Endodermal cell (in vitro differentiated cells): Measurements from ENCODE around the gene SLX4IP. TPM values are rescaled to one million over a fixed set of nuclear protein-coding genes. Genes with fewer than 3 reads are reported as not detected.

Experiments
- DNase-seq: peaks from one replicate; pipeline ENCODE4 v3.0.0-alpha.2; 2017
- H3K27ac ChIP-seq: 2 replicates; pipeline ENCODE4 v1.5.1; 2013; ENCODE audit warnings: mild to moderate bottlenecking, low read depth, low read length, moderate library complexity
- H3K27me3 ChIP-seq: 2 replicates; pipeline ENCODE4 v1.6.1; 2013; ENCODE audit warnings: mild to moderate bottlenecking, low read length, moderate library complexity; ENCODE audit not compliant: insufficient read depth, control insufficient read depth, poor library complexity, severe bottlenecking
- H3K36me3 ChIP-seq: 2 replicates; pipeline ENCODE4 v1.7.0; 2013; ENCODE audit warnings: mild to moderate bottlenecking, low read length, moderate library complexity; ENCODE audit not compliant: control insufficient read depth, insufficient read depth
- H3K4me1 ChIP-seq: one replicate; pipeline ENCODE4 v1.7.0; 2013; ENCODE audit warnings: low read length; ENCODE audit not compliant: control insufficient read depth, insufficient read depth
- H3K4me3 ChIP-seq: 2 replicates; pipeline ENCODE4 v1.5.1; 2013; ENCODE audit warnings: mild to moderate bottlenecking, low read length, moderate library complexity
- H3K9ac ChIP-seq: 2 replicates; pipeline ENCODE4 v1.6.1; 2013; ENCODE audit warnings: mild to moderate bottlenecking, low read length, moderate library complexity; ENCODE audit not compliant: poor library complexity, severe bottlenecking; ENCODE audit errors: extremely low read depth
- H3K9me3 ChIP-seq: 2 replicates; pipeline ENCODE4 v1.6.1; 2013; ENCODE audit warnings: mild to moderate bottlenecking, low read length, moderate library complexity; ENCODE audit not compliant: control insufficient read depth
- H3K27ac Mint-ChIP-seq: 2 replicates; pipeline ENCODE4 v1.8.0; 2020; ENCODE audit warnings: mixed read lengths
- H3K27me3 Mint-ChIP-seq: 2 replicates; pipeline ENCODE4 v1.8.0; 2021; ENCODE audit warnings: mild to moderate bottlenecking, mixed read lengths; ENCODE audit not compliant: insufficient read depth
- H3K36me3 Mint-ChIP-seq: 2 replicates; pipeline ENCODE4 v1.8.0; 2020; ENCODE audit warnings: low read depth, mixed read lengths
- H3K4me1 Mint-ChIP-seq: 2 replicates; pipeline ENCODE4 v1.8.0; 2020; ENCODE audit warnings: mixed read lengths
- H3K4me3 Mint-ChIP-seq: 2 replicates; pipeline ENCODE4 v1.8.0; 2020; ENCODE audit warnings: mild to moderate bottlenecking, moderate library complexity, mixed read lengths
- H3K9me3 Mint-ChIP-seq: 2 replicates; pipeline ENCODE4 v1.8.0; 2020; ENCODE audit warnings: mild to moderate bottlenecking, mixed read lengths
- CTCF ChIP-seq: fragments of 200-600 bp; sonication (generic); conservative IDR thresholded peaks from 2 replicates; pipeline ENCODE4 v1.5.0; 2021; ENCODE audit warnings: antibody characterized with exemption, mild to moderate bottlenecking
- WGBS, 2 experiments: methylation state at CpG; one replicate each; pipeline versions ENCODE4 v1.1.5 to v1.1.7; 2013; ENCODE audit warnings: missing lambda C conversion rate in 2 of 2, mixed read lengths in 1 of 2; ENCODE audit not compliant: insufficient coverage in 1 of 2, insufficient read length in 1 of 2; 5-methylcytosine and 5-hydroxymethylcytosine counted together
- total RNA-seq, 2 donors: library from RNA; stranded (reverse); fragmentation: NEBNext Ultra II Directional in 1 of 2; extraction: Animal tissue kit (Norgen Biotek cat#: 25700) in 1 of 2; gene quantifications; 2 replicates in 1 of 2; 3 replicates in 1 of 2; pipeline ENCODE4 v1.2.1, GENCODE V29; 2021

Gene SLX4IP
- total RNA-seq, 2 donors from 2014 or later = 9.2 to 9.5 TPM

GRCh38 chr20:10556519-10557083 is 121.5 kb downstream of the SLX4IP start:
- H3K27ac Mint-ChIP-seq = no peak overlapping the region
- no peak for DNase-seq
- 90 to 93% methylated on average over 2 of the region's 2 CpGs for WGBS, 2 experiments
- H3K4me1 ChIP-seq = peaks cover 4% of the 10 kb centered on the region
- peaks cover 2% of the 10 kb centered on the region for H3K36me3 Mint-ChIP-seq
- H3K36me3 ChIP-seq = no peaks in the 10 kb centered on the region
- peak overlapping the region; percentile 30 for H3K27ac ChIP-seq
- no peaks in the 10 kb centered on the region for H3K27me3 ChIP-seq
- no peak overlapping the region for H3K4me3 Mint-ChIP-seq
- H3K27me3 Mint-ChIP-seq = no peaks in the 10 kb centered on the region
- peaks cover 22% of the 10 kb centered on the region for H3K4me1 Mint-ChIP-seq
- peaks cover under 1% of the 10 kb centered on the region for H3K9me3 Mint-ChIP-seq
- H3K9me3 ChIP-seq = peaks cover 2% of the 10 kb centered on the region
- H3K4me3 ChIP-seq = no peak overlapping the region
- no peak overlapping the region for H3K9ac ChIP-seq
- no peak for TF ChIP-seq CTCF

- Mint-ChIP-seq H3K9me3 (peaks cover 3% of the 10 kb centered on the region), H3K27me3 (no peaks in the 10 kb centered on the region), H3K27ac (no peak overlapping the region), H3K4me3 (no peak overlapping the region), H3K36me3 (peaks cover 9% of the 10 kb centered on the region), H3K4me1 (peaks cover 12% of the 10 kb centered on the region)
- 90 to 94% methylated on average over 6 of the region's 6 CpGs for WGBS, 2 experiments
- Histone ChIP-seq H3K9me3 (peaks cover 4% of the 10 kb centered on the region), H3K9ac (no peak overlapping the region), H3K27me3 (no peaks in the 10 kb centered on the region), H3K27ac (no peak overlapping the region), H3K4me3 (no peak overlapping the region), H3K4me1 (peaks cover 4% of the 10 kb centered on the region), H3K36me3 (no peaks in the 10 kb centered on the region)
- no peak for TF ChIP-seq CTCF
- DNase-seq = no peak
These were observed 122.6 kb downstream of the SLX4IP start for GRCh38 chr20:10557685-10558084.

GRCh38 chr20:10558635-10559187 is 123.6 kb downstream of the SLX4IP start:
- H3K27me3 ChIP-seq = no peaks in the 10 kb centered on the region
- H3K4me3 ChIP-seq = no peak overlapping the region
- no peaks in the 10 kb centered on the region for H3K36me3 ChIP-seq
- no peak overlapping the region for H3K27ac ChIP-seq
- peaks cover 9% of the 10 kb centered on the region for H3K4me1 Mint-ChIP-seq
- H3K4me1 ChIP-seq = no peaks in the 10 kb centered on the region
- H3K9ac ChIP-seq = no peak overlapping the region
- H3K27me3 Mint-ChIP-seq = no peaks in the 10 kb centered on the region
- 82 to 86% methylated on average over 4 to 9 of the region's 9 CpGs for WGBS, 2 experiments
- no peak for DNase-seq
- peaks cover 12% of the 10 kb centered on the region for H3K36me3 Mint-ChIP-seq
- no peak overlapping the region for H3K4me3 Mint-ChIP-seq
- TF ChIP-seq CTCF = no peak
- peaks cover 3% of the 10 kb centered on the region for H3K9me3 Mint-ChIP-seq
- peaks cover 4% of the 10 kb centered on the region for H3K9me3 ChIP-seq
- H3K27ac Mint-ChIP-seq = no peak overlapping the region
